IMR-90 (cell line): ENCODE measurements around the gene HMX2.

Experiments
- POLR2A ChIP-seq: IDR thresholded peaks from 2 replicates; pipeline ENCODE4 v1.6.1; 2012; ENCODE audit warnings: mild to moderate bottlenecking, low read depth, low read length
- RAD21 ChIP-seq: IDR thresholded peaks from 2 replicates; pipeline ENCODE4 v1.6.1; 2012; ENCODE audit warnings: low read length, improper control_type of control experiment
- TF ChIP-seq, protein P1 (sequence below): conservative IDR thresholded peaks from 2 replicates; pipeline ENCODE4 v1.5.1; 2012; ENCODE audit warnings: mild to moderate bottlenecking, low read depth, low read length, improper control_type of control experiment
- TF ChIP-seq, protein P2 (sequence below): fragments of 150-350 bp; IDR thresholded peaks from 2 replicates; pipeline ENCODE4 v1.6.1; 2016; ENCODE audit warnings: low read depth, mild to moderate bottlenecking, low read length, moderate library complexity, borderline replicate concordance

DNA sequence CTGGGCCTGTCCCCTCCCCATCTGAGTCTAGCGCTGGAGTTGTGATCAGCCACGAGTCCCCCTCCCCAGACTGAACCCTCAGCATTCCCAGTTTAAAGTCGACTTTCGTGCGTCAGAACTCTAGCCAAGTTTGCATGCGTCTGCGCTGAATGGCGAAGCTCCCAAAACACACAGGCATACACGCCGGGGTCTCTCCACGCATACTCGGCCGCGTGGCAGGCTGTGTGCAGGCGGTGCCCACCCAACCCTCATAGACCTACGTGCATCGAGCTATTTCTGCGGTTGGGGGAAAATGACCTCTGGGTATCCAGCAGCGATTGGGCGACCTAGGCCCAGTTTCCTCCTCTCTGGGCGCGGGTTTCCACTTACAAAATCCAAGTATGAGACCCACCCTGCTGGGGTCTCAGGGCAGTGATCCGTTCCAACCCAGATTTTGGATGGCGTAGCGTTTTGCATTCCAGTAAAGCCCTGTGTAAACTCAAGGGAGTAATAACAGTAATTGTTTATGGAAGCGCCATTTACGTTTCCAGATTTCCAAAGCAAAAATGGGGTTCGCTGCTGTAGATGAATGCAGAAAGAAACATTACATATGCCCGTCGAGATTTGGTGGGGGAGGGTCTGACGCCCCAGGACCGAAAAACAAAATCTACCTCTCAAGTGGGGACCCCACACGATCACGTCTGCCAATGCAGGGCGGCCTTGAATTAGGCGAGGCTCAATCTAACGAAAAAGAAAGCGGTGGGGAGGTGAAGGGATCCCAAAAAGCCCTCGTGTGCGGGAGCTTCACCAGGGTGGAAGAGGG is 14.2 kb upstream of the HMX2 start:
- TF ChIP-seq, protein P1, sequence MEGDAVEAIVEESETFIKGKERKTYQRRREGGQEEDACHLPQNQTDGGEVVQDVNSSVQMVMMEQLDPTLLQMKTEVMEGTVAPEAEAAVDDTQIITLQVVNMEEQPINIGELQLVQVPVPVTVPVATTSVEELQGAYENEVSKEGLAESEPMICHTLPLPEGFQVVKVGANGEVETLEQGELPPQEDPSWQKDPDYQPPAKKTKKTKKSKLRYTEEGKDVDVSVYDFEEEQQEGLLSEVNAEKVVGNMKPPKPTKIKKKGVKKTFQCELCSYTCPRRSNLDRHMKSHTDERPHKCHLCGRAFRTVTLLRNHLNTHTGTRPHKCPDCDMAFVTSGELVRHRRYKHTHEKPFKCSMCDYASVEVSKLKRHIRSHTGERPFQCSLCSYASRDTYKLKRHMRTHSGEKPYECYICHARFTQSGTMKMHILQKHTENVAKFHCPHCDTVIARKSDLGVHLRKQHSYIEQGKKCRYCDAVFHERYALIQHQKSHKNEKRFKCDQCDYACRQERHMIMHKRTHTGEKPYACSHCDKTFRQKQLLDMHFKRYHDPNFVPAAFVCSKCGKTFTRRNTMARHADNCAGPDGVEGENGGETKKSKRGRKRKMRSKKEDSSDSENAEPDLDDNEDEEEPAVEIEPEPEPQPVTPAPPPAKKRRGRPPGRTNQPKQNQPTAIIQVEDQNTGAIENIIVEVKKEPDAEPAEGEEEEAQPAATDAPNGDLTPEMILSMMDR: no peak
- TF ChIP-seq POLR2A (no peak), RAD21 (no peak)
- TF ChIP-seq, protein P2, sequence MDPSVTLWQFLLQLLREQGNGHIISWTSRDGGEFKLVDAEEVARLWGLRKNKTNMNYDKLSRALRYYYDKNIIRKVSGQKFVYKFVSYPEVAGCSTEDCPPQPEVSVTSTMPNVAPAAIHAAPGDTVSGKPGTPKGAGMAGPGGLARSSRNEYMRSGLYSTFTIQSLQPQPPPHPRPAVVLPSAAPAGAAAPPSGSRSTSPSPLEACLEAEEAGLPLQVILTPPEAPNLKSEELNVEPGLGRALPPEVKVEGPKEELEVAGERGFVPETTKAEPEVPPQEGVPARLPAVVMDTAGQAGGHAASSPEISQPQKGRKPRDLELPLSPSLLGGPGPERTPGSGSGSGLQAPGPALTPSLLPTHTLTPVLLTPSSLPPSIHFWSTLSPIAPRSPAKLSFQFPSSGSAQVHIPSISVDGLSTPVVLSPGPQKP: no peak
